Measurements from ENCODE around the gene GSG1L.

The GSG1L gene

DNA sequence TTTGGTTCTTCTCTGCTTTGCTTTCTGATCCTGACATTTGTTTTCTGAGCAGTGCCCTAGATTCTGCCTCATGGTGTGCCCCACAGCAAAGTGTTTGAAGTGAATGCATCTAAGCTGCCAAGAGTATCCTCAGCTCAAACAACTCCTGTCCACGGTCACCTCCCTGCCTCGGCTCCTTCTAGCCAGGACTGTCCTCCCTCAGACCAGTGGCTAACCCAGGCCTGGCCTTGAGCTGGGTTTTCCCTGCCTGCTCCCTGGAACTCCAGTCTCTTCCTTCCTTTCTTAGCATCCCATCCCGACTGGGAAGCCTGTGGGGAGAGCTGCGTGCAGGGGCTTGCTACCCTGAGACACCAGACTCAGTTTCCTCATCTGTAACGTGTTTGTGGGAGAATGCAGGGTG lies 256.5 kb downstream of the GSG1L start:
- no peak for DNase-seq

- DNase-seq = no peak
Observed at GRCh38 chr16:27806388-27806787, 257.1 kb downstream of the GSG1L start.

DNA sequence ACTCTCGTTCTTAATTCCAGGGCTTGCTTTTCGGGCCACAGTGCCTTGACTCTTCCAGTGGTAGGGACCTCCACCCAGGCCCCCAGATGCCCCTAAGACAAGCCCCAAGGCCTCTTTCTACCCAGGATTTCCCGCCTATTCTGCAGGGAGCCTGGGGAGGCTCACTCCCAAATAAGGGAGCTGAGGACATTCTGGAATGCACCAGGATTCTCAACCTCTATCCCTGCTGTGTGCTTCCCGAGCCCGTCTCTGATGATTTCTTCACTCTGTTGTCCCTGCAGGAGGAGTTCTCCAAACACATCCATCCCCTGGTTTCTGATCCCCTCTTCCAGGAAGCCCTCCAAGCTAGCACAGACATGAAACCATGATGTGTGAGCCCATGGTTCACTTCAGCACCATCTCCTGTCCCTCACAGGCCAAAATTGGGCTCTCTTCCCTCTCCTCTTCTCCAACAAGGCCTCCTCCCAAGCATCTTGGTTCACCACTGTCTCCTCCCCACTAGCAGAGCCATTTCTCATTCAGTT lies 257.6 kb downstream of the GSG1L start:
- DNase-seq = no peak

GRCh38 chr16:27803775-27804549 lies 259.6 kb downstream of the GSG1L start:
- no peak for DNase-seq

DNA sequence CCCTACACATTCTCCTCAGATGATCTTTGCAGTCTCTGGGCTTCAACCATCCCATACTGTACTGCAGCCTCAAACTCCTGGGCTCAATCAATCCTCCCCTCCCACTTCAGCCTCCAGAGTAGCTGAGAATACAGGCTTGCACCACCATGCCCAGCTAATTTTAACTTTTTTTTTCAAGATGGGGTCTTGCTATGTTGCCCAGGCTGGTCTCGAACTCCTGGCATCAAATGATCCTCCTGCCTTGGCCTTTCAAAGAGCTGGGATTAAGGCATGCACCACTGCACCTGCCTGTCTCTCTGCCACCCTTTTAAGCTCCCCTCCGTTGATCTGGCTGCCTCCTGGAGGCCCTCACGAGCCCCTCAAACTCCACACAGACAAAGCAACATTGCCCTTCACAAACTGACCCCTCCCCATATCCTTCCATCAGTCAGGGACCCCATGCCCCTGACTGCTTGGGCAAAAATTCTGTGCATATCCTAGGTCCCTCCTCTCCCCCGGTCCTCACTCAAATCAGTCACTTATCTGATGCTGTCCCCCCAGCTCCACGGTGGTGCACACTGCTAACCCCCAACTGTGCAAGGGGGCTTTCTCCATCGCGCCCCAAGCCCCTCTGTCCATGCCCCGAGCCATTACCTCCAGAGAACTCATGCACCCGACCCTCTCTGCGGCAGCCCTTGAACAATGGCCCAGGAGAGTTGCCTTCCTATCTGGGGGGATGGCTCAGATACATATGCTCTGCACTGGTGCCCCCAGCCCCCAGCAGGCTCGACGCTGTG lies 260.7 kb downstream of the GSG1L start:
- no peak for DNase-seq

GRCh38 chr16:27801289-27801945 lies 262.1 kb downstream of the GSG1L start:
- DNase-seq = no peak

DNA sequence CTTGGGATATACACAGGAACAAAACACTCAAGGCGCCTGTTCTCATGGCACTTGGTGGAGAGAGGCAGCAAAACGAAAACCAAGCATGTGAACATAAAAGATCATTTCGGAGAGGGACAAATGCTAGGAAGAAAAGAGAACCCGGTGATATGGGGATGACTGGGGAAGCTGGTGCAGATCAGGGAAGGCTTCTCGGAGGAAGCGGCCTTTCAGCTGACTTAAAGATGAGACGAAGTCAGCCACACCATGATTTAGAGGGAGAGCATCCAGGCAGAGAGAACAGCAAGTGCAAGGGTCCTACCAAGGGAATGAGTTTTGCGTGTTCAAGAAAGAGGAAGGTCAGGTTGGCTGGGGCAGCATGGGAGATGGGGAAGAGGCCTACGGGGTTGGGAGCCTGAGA lies 262.7 kb downstream of the GSG1L start:
- DNase-seq = no peak

DNA sequence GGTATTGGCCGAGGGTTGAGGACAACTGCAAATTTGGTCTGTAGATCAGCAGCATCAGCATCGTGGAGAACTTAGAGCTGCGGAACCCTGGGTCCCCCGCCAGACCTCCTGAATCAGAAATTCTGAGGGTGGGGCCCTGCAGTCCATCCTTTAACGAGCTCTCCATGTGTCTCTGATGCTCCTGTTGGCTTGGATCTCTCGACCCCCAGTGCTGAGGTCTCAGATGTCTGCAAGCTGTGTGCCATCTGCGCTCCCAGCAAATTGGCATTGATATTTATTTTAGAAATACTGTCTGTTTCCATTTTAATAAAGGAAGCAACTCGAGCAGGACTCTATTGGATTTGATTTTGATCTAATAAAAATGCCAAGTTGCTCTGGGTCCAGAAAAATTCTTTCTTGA lies 263.6 kb downstream of the GSG1L start:
- DNase-seq = no peak

DNA sequence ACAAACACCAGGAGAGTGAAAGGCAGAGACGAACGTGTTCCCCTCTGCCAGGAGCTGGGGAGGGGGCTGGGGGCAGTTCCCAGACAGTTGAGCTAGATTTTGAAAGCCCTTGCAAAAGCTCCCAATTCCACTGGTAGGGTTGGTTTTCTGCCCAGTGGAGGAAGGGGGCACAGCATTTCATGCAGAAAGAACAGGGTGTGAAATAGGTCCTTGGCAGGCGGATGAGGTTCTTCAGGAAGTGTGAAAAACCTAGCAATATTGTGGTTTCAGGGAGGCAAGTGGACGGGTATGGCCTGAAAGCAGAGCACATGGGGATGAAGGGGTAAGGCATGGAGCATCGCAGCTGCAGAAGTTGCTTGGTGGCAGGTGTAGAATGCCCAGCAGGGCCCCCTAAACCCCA lies 265.3 kb downstream of the GSG1L start:
- no peak for DNase-seq

DNA sequence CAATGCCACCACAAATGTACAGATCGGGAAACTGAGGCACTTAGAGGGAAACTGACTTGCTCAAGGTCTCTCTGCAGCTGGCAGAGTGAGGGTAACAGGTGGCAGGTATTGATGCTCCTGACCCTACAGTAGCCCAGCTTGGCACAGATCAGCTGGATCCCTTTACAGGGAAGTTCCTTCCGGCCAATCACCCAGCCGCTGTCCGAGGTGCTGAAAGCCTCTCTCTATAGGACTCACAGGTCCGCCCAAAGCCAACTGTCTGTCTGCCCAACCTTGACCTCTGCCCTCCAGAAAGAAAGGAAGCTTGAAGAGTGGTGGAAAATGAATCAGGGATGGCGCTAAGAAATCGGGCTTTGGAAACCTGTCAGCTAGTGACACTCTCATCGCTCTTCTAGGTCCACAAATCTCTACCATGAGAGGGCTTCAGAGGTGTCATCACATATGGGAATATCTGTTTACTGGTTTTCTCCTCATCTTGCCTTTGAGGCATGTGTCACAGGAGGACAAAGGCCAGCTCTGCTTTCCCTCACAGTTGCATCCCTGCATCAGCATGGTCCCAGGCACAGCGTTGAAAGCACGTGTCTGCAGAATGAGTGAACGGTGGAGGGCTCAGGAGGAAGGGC lies 267.4 kb downstream of the GSG1L start:
- DNase-seq = no peak

GRCh38 chr16:27793249-27793622 lies 270.3 kb downstream of the GSG1L start:
- DNase-seq = no peak

DNA sequence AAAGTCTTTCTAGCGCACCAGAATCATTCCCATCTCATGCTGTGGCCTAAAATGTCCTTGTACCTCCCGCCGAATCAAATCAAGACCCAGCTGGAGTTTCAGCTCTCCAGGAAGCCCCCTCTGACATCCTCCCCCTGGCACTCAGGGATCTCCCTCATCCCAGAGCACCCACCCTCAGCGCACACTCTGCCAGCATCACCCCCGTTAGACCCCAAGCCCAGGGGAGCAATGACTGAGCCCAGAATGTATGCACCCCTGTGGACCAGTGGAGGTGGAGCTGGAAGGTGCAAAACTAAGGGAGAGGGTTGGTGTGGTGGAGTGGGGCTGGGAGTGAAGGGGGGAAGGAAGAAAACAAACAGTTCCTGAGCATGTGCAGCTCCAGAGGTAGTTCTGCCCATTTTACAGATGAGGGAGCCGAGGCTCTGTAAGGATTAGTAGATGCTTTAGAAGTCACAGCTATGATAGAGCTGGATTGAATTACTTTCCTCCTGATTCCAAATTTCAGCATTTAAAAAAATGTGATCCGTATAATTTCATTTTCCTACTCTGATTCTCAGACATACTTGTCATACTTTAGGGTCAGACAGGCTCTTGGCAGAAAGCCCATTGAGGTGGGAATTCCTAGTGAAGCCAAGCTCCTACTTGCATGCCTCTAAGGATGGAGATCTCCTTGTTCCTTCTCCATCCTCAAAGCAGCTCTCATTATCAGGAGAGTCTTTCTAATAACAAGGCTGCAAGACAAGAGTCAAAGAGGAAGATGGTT lies 270.8 kb downstream of the GSG1L start:
- no peak for DNase-seq

GRCh38 chr16:27791404-27791719 lies 272.2 kb downstream of the GSG1L start:
- DNase-seq = no peak

DNA sequence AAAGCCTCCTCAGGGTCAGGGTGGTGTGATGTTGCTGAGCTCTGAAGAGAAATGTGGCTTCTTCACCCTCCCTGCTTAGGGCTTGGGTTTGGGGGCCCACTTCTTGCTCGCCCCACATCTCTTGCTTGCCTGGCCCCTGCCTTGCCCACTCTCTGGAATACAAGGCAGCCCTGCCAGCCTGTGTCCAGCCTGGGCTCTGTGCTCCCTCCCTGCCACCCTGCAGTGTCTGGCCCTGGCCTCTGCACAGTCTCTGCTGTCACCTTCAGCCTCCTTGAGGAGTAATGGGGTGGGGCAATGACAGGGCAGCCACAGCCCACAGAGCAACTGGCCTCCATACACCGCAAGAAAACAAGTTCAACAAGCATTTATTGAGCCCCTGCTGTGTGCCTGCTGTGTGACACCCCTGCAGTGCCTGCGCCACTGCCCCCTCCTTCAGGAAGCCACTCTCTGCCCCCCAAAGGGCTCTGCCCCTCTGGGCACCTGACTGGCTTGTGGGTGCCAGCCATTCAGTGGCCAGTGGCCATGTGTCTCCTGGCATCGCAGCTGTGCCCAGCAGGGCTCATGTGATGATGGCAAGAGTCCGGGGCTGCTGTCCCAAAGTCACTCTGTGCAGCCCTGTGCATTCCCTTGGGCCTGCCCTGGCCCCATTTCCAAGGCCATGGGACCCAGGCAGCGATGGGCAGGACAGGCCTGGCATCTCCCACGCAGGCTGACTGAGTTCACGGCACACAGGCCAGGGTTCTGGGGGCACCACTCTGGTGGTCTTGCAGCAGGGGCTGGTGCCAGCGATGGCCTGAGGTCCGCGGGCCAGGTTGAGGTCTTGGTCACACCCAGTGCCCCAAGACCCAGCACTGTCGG lies 272.7 kb downstream of the GSG1L start:
- DNase-seq = no peak

- no peak for DNase-seq
Observed at GRCh38 chr16:27789595-27790241, 273.8 kb downstream of the GSG1L start.

DNA sequence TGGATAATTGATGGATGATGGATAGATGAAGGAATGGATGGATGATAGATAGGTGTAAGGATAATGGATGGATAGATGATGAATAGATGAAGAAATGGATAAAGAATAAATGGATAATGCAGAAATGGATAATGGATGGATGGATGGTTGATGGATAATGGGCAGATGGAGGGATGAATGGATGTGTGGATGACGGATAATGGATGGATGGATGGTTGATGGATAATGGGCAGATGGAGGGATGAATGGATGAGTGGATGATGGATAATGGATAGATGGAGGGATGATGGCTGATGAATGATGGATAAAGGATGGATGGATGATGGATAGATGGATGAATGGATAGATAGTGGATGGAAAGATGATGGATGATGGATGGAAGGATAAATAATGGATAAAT lies 274.4 kb downstream of the GSG1L start:
- DNase-seq = no peak

- DNase-seq = no peak
Observed at GRCh38 chr16:27787665-27788064, 275.8 kb downstream of the GSG1L start.

GRCh38 chr16:27786923-27787625 lies 276.4 kb downstream of the GSG1L start:
- DNase-seq = no peak

GRCh38 chr16:27786221-27786922 lies 277.1 kb downstream of the GSG1L start:
- no peak for DNase-seq

DNA sequence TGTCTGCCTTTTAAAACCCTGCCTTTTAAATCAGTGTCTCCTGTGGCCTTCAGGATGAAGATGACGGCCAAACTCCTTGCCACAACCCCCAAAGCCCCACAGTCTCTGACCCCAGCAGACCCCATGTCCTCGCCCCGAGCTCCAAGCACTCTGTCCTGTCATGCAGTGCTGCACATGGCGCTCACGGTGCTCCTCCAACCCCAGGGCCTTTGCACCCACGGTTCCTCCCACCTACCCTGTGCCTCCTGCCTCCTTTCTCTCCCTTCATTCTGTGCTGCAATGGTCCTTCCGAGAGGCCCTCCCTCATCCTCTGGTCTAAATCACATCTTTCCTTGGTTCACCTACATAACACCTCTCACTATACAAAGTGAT lies 278.2 kb downstream of the GSG1L start:
- no peak for DNase-seq

Measured in activated CD8-positive, alpha-beta memory T cell treated with anti-CD3 and anti-CD28 coated beads, Interleukin-2, amount 50 U/mL, for 4 hours (primary cell).